NB4 (cell line): Measurements from ENCODE around the gene HARS1.

Experiments
- DNase-seq: peaks from one replicate; pipeline ENCODE4 v3.0.0; 2010; ENCODE audit warnings: low read depth
- H3K4me3 ChIP-seq: one replicate; pipeline ENCODE4 v1.5.1; 2011; ENCODE audit warnings: mild to moderate bottlenecking, low read depth, low read length, moderate library complexity
- MYC ChIP-seq: IDR thresholded peaks from 2 replicates; pipeline ENCODE4 v1.6.1; 2011; ENCODE audit warnings: low read depth, low read length
- POLR2A ChIP-seq: IDR thresholded peaks from 2 replicates; pipeline ENCODE4 v1.6.1; 2011; ENCODE audit warnings: mild to moderate bottlenecking; ENCODE audit not compliant: insufficient read length; ENCODE audit errors: extremely low read depth
- TF ChIP-seq, protein P1 (sequence below): IDR thresholded peaks from one replicate; pipeline ENCODE4 v1.5.1; 2012; ENCODE audit warnings: low read depth, low read length
- TF ChIP-seq, protein P2 (sequence below): IDR thresholded peaks from 2 replicates; pipeline ENCODE4 v1.6.1; 2011; ENCODE audit warnings: low read depth, low read length

The HARS1 gene

DNA sequence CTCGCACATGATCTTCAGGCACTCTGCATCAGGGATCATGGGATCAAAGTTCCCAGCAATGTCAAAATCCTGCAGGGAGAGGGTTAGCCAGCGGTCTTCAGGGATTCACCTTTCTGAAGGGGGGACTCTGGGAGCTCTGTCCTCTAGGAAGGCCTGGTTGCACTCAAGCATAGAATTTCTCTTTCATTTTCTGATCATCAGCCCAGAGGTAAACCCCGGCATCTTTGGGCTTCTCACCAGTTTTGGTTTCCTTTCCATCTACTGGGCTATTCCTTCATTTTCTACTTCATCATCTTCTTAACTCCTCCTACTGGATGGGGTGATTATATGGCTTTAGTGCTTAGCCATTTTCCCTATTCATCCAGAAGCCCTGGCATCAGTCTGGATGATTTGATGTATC lies 13.2 kb downstream of the HARS1 start:
- DNase-seq: no peak
- H3K4me3 ChIP-seq: no peak overlapping the region
- TF ChIP-seq MYC (no peak), POLR2A (no peak)
- TF ChIP-seq, protein P1, sequence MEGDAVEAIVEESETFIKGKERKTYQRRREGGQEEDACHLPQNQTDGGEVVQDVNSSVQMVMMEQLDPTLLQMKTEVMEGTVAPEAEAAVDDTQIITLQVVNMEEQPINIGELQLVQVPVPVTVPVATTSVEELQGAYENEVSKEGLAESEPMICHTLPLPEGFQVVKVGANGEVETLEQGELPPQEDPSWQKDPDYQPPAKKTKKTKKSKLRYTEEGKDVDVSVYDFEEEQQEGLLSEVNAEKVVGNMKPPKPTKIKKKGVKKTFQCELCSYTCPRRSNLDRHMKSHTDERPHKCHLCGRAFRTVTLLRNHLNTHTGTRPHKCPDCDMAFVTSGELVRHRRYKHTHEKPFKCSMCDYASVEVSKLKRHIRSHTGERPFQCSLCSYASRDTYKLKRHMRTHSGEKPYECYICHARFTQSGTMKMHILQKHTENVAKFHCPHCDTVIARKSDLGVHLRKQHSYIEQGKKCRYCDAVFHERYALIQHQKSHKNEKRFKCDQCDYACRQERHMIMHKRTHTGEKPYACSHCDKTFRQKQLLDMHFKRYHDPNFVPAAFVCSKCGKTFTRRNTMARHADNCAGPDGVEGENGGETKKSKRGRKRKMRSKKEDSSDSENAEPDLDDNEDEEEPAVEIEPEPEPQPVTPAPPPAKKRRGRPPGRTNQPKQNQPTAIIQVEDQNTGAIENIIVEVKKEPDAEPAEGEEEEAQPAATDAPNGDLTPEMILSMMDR: no peak
- TF ChIP-seq, protein P2, sequence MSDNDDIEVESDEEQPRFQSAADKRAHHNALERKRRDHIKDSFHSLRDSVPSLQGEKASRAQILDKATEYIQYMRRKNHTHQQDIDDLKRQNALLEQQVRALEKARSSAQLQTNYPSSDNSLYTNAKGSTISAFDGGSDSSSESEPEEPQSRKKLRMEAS: no peak

DNA sequence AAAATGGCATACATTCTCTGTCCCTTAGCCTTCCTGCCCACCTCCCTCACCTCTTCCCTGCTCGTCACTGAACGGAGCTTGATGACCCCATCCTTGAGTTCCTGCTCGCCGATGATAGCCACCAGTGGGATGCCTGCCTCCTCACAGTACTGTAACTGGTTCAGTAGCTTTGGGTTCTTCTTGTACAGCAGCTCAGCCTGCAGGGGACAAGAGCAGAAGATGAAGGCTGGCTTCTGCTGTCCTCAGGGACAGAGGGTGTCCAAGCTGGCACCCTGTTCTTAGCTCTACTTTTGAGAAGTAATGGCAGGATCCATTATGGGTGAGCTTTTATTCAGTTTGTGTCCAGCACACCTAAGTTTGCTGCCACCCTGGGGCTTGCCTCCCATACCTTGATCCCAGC lies 16.5 kb downstream of the HARS1 start:
- TF ChIP-seq, protein P1: no peak
- TF ChIP-seq MYC (no peak), POLR2A (no peak)
- TF ChIP-seq, protein P2: no peak
- no peak for DNase-seq
- H3K4me3 ChIP-seq: no peak overlapping the region

DNA sequence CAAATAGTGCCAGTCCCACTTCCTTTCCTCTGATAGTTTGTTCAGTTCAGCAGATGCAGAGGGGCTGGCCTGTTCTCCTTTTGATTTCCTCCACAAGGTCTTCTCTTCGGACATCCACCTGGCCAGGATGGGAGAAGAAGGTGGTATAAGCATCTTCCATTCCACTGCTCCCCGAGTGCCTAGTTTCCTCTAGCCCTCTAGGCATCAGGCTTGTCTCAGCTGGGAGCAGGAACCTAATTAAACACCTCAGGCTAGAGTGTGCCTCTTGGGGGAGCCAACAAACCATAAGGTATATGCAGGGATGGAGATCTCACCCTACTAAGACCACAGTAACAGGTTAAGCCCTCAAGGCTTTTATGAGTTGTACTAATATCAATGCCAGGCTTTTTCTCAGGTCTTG lies 17.0 kb downstream of the HARS1 start:
- TF ChIP-seq, protein P1: no peak
- TF ChIP-seq POLR2A (no peak), MYC (no peak)
- TF ChIP-seq, protein P2: no peak
- DNase-seq: no peak
- no peak overlapping the region for H3K4me3 ChIP-seq

DNA sequence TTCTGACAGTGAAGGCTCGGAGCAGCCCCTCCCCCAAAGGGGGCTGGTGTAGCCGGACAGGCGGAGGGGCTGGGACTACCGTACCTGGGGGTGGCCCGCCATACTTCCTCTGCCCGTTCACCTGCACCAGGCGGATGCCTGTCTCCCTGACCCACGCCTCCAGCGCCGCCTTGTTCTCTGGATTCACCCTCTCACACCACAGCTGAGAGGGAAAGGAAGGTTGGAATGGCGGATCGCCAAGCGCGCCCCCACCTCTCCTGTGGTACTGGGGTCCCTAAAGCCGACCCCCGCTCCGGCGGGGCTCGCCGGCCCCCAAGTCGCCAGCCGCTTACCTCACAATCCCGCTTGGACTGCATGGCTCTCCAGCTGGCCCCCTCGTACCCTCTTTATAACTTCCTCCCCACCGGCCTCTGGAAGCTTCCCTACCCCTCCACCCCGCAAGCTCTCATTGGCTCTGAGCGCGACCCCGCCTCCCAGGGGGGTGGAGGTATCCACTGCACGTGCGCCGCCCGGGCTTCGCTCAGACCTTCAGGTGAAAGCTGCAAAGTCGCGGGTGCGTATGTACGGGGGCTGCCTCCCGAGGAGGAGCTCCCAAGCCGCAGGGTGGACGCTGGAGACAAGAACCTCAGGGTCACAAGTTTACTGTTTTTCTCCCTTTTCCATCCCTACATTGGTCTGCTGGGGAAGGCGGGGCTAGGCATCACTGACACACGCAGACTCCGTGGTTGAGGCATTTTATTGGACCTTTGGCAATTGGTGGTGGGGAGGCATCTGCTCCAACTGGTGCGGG lies 17.8 kb downstream of the HARS1 start, which contains the start of gene DND1:
DND1 (minus strand) TSS at position 390 of the 790 bp plus-strand sequence; CDS start at position 356, 34 bp downstream.
- TF ChIP-seq, protein P1: no peak
- TF ChIP-seq, protein P2: no peak
- TF ChIP-seq POLR2A: no peak
- no peak for TF ChIP-seq MYC
- no peak within 1 kb of the TSS for H3K4me3 ChIP-seq
- DNase-seq: peak; percentile 30

DNA sequence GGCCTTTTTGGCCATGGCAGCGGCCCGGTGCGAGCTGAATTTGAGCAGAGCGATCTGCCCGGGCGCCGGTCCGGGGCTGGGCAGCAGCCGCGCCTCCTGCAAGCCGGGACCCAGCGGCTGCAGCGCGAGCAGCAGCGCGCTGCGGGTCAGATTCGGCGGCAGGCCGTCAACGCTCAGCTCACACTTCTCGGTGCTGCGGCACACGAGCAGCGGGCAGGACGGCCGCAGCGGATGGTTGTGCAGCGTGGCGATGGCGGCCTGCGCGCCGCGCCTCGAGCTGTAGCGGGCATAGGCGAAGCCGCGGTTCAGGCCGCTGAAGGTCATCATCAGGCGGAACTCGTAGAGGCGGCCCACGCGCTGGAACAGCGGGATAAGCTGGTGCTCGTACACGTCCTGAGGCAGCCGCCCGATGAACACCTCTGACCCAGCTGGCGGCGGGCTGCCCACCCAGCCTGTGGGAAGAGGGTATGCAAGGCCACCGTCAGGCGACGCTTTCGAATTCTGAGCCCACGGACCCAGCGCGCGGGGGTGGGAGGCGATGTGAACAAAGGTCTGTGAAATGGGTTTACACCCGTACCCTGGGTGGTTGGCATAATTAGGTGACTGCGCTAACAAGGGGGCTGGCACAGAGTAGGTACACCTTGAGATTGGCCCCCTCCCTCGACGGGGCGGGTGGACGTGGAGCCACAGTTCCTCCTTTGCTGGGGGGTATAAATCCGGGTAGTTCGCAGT lies 18.5 kb downstream of the HARS1 start:
- TF ChIP-seq, protein P1: no peak
- TF ChIP-seq MYC: no peak
- TF ChIP-seq, protein P2: no peak
- TF ChIP-seq POLR2A: no peak
- peak; percentile 50 for DNase-seq
- no peak overlapping the region for H3K4me3 ChIP-seq
